ENCODE data around the gene CPSF7.

- TF ChIP-seq, protein P1, sequence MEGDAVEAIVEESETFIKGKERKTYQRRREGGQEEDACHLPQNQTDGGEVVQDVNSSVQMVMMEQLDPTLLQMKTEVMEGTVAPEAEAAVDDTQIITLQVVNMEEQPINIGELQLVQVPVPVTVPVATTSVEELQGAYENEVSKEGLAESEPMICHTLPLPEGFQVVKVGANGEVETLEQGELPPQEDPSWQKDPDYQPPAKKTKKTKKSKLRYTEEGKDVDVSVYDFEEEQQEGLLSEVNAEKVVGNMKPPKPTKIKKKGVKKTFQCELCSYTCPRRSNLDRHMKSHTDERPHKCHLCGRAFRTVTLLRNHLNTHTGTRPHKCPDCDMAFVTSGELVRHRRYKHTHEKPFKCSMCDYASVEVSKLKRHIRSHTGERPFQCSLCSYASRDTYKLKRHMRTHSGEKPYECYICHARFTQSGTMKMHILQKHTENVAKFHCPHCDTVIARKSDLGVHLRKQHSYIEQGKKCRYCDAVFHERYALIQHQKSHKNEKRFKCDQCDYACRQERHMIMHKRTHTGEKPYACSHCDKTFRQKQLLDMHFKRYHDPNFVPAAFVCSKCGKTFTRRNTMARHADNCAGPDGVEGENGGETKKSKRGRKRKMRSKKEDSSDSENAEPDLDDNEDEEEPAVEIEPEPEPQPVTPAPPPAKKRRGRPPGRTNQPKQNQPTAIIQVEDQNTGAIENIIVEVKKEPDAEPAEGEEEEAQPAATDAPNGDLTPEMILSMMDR (IDR thresholded peaks at IDR 0.05 in 4 of 5, conservative IDR thresholded peaks at IDR 0.05 in 1 of 5), result no peak
- no peak for TF ChIP-seq POLR2A (IDR thresholded peaks at IDR 0.05)
Measured at GRCh38 chr11:61445516-61445915, 15.7 kb upstream of the CPSF7 start.
